Parathyroid adenoma (tissue), 2 donors: ENCODE results near the gene KRTAP10-9.
"Not testable (repeated sequence)": the region's sequence is repeated elsewhere in the genome, so short reads cannot be mapped to it uniquely, and the experiment has no call there.

ENCODE experiments used
- H2AFZ ChIP-seq: fragments of 300-600 bp; sonication (generic); one replicate; pipeline ENCODE4 v1.7.0; 2017; ENCODE audit warnings: antibody characterized with exemption, mild to moderate bottlenecking
- H3K27ac ChIP-seq: fragments of 300-600 bp; sonication (generic); one replicate; pipeline ENCODE4 v1.7.0; 2017
- H3K27me3 ChIP-seq: fragments of 300-600 bp; sonication (generic); one replicate; pipeline ENCODE4 v1.7.0; 2017; ENCODE audit warnings: low read length; ENCODE audit not compliant: control insufficient read depth, insufficient read depth
- H3K36me3 ChIP-seq: fragments of 300-600 bp; sonication (generic); one replicate; pipeline ENCODE4 v1.7.0; 2017; ENCODE audit warnings: low read length; ENCODE audit not compliant: control insufficient read depth, insufficient read depth
- H3K4me1 ChIP-seq: fragments of 300-600 bp; sonication (generic); one replicate; pipeline ENCODE4 v1.7.0; 2017; ENCODE audit warnings: control low read depth
- H3K4me2 ChIP-seq: fragments of 300-600 bp; sonication (generic); one replicate; pipeline ENCODE4 v1.7.0; 2017; ENCODE audit warnings: low read length
- H3K4me3 ChIP-seq: fragments of 300-600 bp; sonication (generic); one replicate; pipeline ENCODE4 v1.7.0; 2017; ENCODE audit warnings: low read depth, low read length
- H3K79me2 ChIP-seq: fragments of 300-600 bp; sonication (generic); one replicate; pipeline ENCODE4 v1.7.0; 2017; ENCODE audit warnings: control low read depth
- H3K9ac ChIP-seq: fragments of 300-600 bp; sonication (generic); one replicate; pipeline ENCODE4 v1.7.0; 2017; ENCODE audit warnings: mild to moderate bottlenecking
- H3K9me3 ChIP-seq: fragments of 300-600 bp; sonication (generic); one replicate; pipeline ENCODE4 v1.7.0; 2017; ENCODE audit warnings: low read length; ENCODE audit not compliant: control insufficient read depth
- CTCF ChIP-seq: fragments of 300-600 bp; sonication (generic); IDR thresholded peaks from one replicate; pipeline ENCODE4 v1.7.0; 2017; ENCODE audit warnings: antibody characterized with exemption, mild to moderate bottlenecking
- donor health status: primary hyperparathyroidism.

Gene KRTAP10-9

GRCh38 chr21:44643741-44644310 lies 16.9 kb downstream of the KRTAP10-9 start:
- no peaks in the 10 kb centered on the region for H3K4me1 ChIP-seq
- TF ChIP-seq CTCF = no peak
- H3K36me3 ChIP-seq = no peaks in the 10 kb centered on the region
- H3K79me2 ChIP-seq = no peaks in the 10 kb centered on the region
- no peak overlapping the region for H3K27ac ChIP-seq
- no peak overlapping the region for H3K9ac ChIP-seq
- H2AFZ ChIP-seq = no peak overlapping the region
- H3K4me3 ChIP-seq = no peak overlapping the region
- H3K9me3 ChIP-seq = no peaks in the 10 kb centered on the region
- H3K4me2 ChIP-seq = no peak overlapping the region
- no peaks in the 10 kb centered on the region for H3K27me3 ChIP-seq

GRCh38 chr21:44644878-44645277 lies 18.0 kb downstream of the KRTAP10-9 start:
- no peak for TF ChIP-seq CTCF
- Histone ChIP-seq H3K4me1 (no peaks in the 10 kb centered on the region), H3K79me2 (no peaks in the 10 kb centered on the region), H2AFZ (no peak overlapping the region), H3K4me3 (no peak overlapping the region), H3K9ac (no peak overlapping the region), H3K27ac (no peak overlapping the region), H3K4me2 (no peak overlapping the region), H3K27me3 (no peaks in the 10 kb centered on the region), H3K9me3 (no peaks in the 10 kb centered on the region), H3K36me3 (no peaks in the 10 kb centered on the region)

GRCh38 chr21:44646366-44647221 lies 19.7 kb downstream of the KRTAP10-9 start, which contains the start of gene KRTAP10-11:
Gene KRTAP10-11, plus strand, starts transcription at chr21:44646414. Its CDS starts 45 bp downstream, at chr21:44646459.
- not testable (repeated sequence) for H3K79me2 ChIP-seq, H3K27ac ChIP-seq, H3K27me3 ChIP-seq, H3K9ac ChIP-seq, H3K36me3 ChIP-seq, H3K4me3 ChIP-seq, H3K4me2 ChIP-seq, H3K9me3 ChIP-seq, H2AFZ ChIP-seq, H3K4me1 ChIP-seq

GRCh38 chr21:44647222-44647552 lies 20.3 kb downstream of the KRTAP10-9 start:
- Histone ChIP-seq H3K79me2 (no peaks in the 10 kb centered on the region), H3K36me3 (no peaks in the 10 kb centered on the region), H3K9me3 (no peaks in the 10 kb centered on the region), H2AFZ (no peak overlapping the region), H3K4me3 (no peak overlapping the region), H3K4me1 (no peaks in the 10 kb centered on the region), H3K27ac (no peak overlapping the region), H3K9ac (no peak overlapping the region), H3K4me2 (no peak overlapping the region), H3K27me3 (no peaks in the 10 kb centered on the region)
- TF ChIP-seq CTCF = no peak

GRCh38 chr21:44648557-44649311 lies 21.8 kb downstream of the KRTAP10-9 start:
- Histone ChIP-seq H3K4me2 (no peak overlapping the region), H2AFZ (no peak overlapping the region), H3K9me3 (no peaks in the 10 kb centered on the region), H3K9ac (no peak overlapping the region), H3K36me3 (no peaks in the 10 kb centered on the region), H3K79me2 (no peaks in the 10 kb centered on the region), H3K4me3 (no peak overlapping the region), H3K27ac (no peak overlapping the region), H3K4me1 (no peaks in the 10 kb centered on the region), H3K27me3 (no peaks in the 10 kb centered on the region)
- no peak for TF ChIP-seq CTCF
